HG02623 (cell line): ENCODE measurements around the gene PRM2.

Experiments used
- ATAC-seq: cut with Tn5 transposase; IDR thresholded peaks from one replicate; pipeline ENCODE4 v1.9.1; 2021; ENCODE audit warnings: moderate library complexity; ENCODE audit not compliant: unreplicated experiment

Gene PRM2

GRCh38 chr16:11250786-11251524 lies 25.3 kb downstream of the PRM2 start:
- no peak for ATAC-seq

- ATAC-seq, result no peak
Measured at GRCh38 chr16:11250091-11250785, 26.0 kb downstream of the PRM2 start.

- no peak for ATAC-seq
Measured at GRCh38 chr16:11249233-11250061, 26.8 kb downstream of the PRM2 start.

GRCh38 chr16:11248133-11248532 lies 28.1 kb downstream of the PRM2 start:
- ATAC-seq, result no peak

GRCh38 chr16:11245988-11246387 lies 30.3 kb downstream of the PRM2 start:
- no peak for ATAC-seq

GRCh38 chr16:11245222-11245737 lies 31.0 kb downstream of the PRM2 start:
- no peak for ATAC-seq

GRCh38 chr16:11242658-11243057 lies 33.6 kb downstream of the PRM2 start:
- ATAC-seq, result no peak

- no peak for ATAC-seq
Measured at GRCh38 chr16:11241480-11242204, 34.6 kb downstream of the PRM2 start.

GRCh38 chr16:11240636-11241473 lies 35.4 kb downstream of the PRM2 start:
- ATAC-seq, result no peak

GRCh38 chr16:11239644-11240632 lies 36.3 kb downstream of the PRM2 start:
- no peak for ATAC-seq

GRCh38 chr16:11238272-11239202 lies 37.7 kb downstream of the PRM2 start:
- ATAC-seq, result no peak

GRCh38 chr16:11236461-11237254 lies 39.6 kb downstream of the PRM2 start:
- ATAC-seq, result no peak

GRCh38 chr16:11235703-11235991 lies 40.6 kb downstream of the PRM2 start:
- ATAC-seq, result no peak

- ATAC-seq, result no peak
Measured at GRCh38 chr16:11234884-11235702, 41.2 kb downstream of the PRM2 start.

- ATAC-seq, result no peak
Measured at GRCh38 chr16:11233727-11234376, 42.4 kb downstream of the PRM2 start.
